Measurements from ENCODE around the gene C1QTNF12.

The C1QTNF12 gene

GRCh38 chr1:1228596-1229321, 17.8 kb downstream of the C1QTNF12 start:
- no peak for DNase-seq (ENCODE audit: low read depth in 2 of 2)

GRCh38 chr1:1228187-1228586, 18.3 kb downstream of the C1QTNF12 start:
- no peak for DNase-seq (ENCODE audit: low read depth in 2 of 2)

- no peak for DNase-seq (ENCODE audit: low read depth in 2 of 2)
Observed at GRCh38 chr1:1227386-1227785, 19.1 kb downstream of the C1QTNF12 start.

- DNase-seq (ENCODE audit: low read depth in 2 of 2) = no peak
Observed at GRCh38 chr1:1226566-1227362, 19.8 kb downstream of the C1QTNF12 start.

GRCh38 chr1:1225913-1226312, 20.6 kb downstream of the C1QTNF12 start:
- DNase-seq (ENCODE audit: low read depth in 2 of 2) = no peak

GRCh38 chr1:1225238-1225845, 21.2 kb downstream of the C1QTNF12 start:
- no peak for DNase-seq (ENCODE audit: low read depth in 2 of 2)

- no peak for DNase-seq (ENCODE audit: low read depth in 2 of 2)
Observed at GRCh38 chr1:1223891-1224290, 22.6 kb downstream of the C1QTNF12 start.

GRCh38 chr1:1223321-1223720, 23.2 kb downstream of the C1QTNF12 start:
- DNase-seq (ENCODE audit: low read depth in 2 of 2) = no peak

- DNase-seq (ENCODE audit: low read depth in 2 of 2) = no peak
Observed at GRCh38 chr1:1222575-1223225, 23.8 kb downstream of the C1QTNF12 start.

- no peak for DNase-seq (ENCODE audit: low read depth in 2 of 2)
Observed at GRCh38 chr1:1221887-1222574, 24.5 kb downstream of the C1QTNF12 start.

GRCh38 chr1:1220197-1220596, 26.3 kb downstream of the C1QTNF12 start:
- DNase-seq (ENCODE audit: low read depth in 2 of 2) = no peak

GRCh38 chr1:1219341-1219740, 27.2 kb downstream of the C1QTNF12 start:
- peak in 1 of 2 donors; percentile 47 for DNase-seq (ENCODE audit: low read depth in 2 of 2)

- DNase-seq (ENCODE audit: low read depth in 2 of 2) = no peak
Observed at GRCh38 chr1:1218524-1219200, 27.9 kb downstream of the C1QTNF12 start.

GRCh38 chr1:1217621-1218523, 28.6 kb downstream of the C1QTNF12 start:
- DNase-seq (ENCODE audit: low read depth in 2 of 2) = peak in 1 of 2 donors; percentile 51

GRCh38 chr1:1216770-1217620, 29.5 kb downstream of the C1QTNF12 start:
- peak in 1 of 2 donors; percentile 52 for DNase-seq (ENCODE audit: low read depth in 2 of 2)

GRCh38 chr1:1215881-1216605, 30.5 kb downstream of the C1QTNF12 start:
- no peak for DNase-seq (ENCODE audit: low read depth in 2 of 2)

- DNase-seq (ENCODE audit: low read depth in 2 of 2) = no peak
Observed at GRCh38 chr1:1215080-1215676, 31.3 kb downstream of the C1QTNF12 start.

Measured in stimulated activated CD4-positive, alpha-beta T cell treated with anti-CD3 and anti-CD28 coated beads, Interleukin-15, amount 100 ng/mL, for 48 hours (primary cell).